IMR-90 (cell line): Measurements from ENCODE around the gene SH2D4B. TPM values are rescaled to one million over a fixed set of nuclear protein-coding genes. Genes with fewer than 3 reads are reported as not detected.

Experiments
- ATAC-seq: fragments of 200-7000 bp; cut with Tn5 transposase; 2 replicates; pipeline ENCODE4 v1.9.1; 2020; ENCODE audit warnings: low read depth, mild to moderate bottlenecking, moderate library complexity
- BruUV-seq: library from RNA; stranded (reverse); fragments of 400-500 nt; replicated peaks from 2 replicates; lab custom pipeline; 2021; lab: Mats Ljungman, UMichigan
- CTCF ChIA-PET: fragments of 300-600 bp; formaldehyde crosslinking; extraction: SDS; loops from one replicate; lab custom pipeline; 2021; ENCODE audit warnings: antibody characterized with exemption; lab: Yijun Ruan, JAX
- POLR2A ChIA-PET: fragments of 300-600 bp; sonication (Branson Sonifier 250); formaldehyde crosslinking; loops from one replicate; lab custom pipeline; 2022; ENCODE audit warnings: antibody characterized with exemption; ENCODE audit not compliant: unreplicated experiment; lab: Charles Lee
- DNase-seq: peaks from one replicate; pipeline ENCODE4 v3.0.0; 2013
- H2AFZ ChIP-seq: replicated peaks from 2 replicates; pipeline ENCODE3; 2013; ENCODE audit warnings: low read length, mild to moderate bottlenecking; ENCODE audit not compliant: poor library complexity
- H2AK5ac ChIP-seq: 2 replicates; pipeline ENCODE4 v1.6.1; 2013; ENCODE audit warnings: low read depth, low read length, inconsistent platforms
- H2AK9ac ChIP-seq: replicated peaks from 2 replicates; pipeline ENCODE3; 2013; ENCODE audit warnings: mild to moderate bottlenecking, low read depth, low read length, moderate library complexity; ENCODE audit not compliant: poor library complexity
- H2BK120ac ChIP-seq: 2 replicates; pipeline ENCODE4 v1.6.1; 2013; ENCODE audit warnings: low read depth, low read length, inconsistent platforms
- H2BK15ac ChIP-seq: 3 replicates; pipeline ENCODE4 v1.6.1; 2013; ENCODE audit warnings: low read depth, low read length, inconsistent platforms
- H2BK20ac ChIP-seq: 2 replicates; pipeline ENCODE4 v1.6.1; 2013; ENCODE audit warnings: low read depth, mild to moderate bottlenecking, inconsistent platforms, low read length, moderate library complexity
- H2BK5ac ChIP-seq: 2 replicates; pipeline ENCODE4 v1.6.1; 2013; ENCODE audit warnings: mild to moderate bottlenecking, low read depth, low read length, inconsistent platforms; ENCODE audit not compliant: poor library complexity, severe bottlenecking
- H3K14ac ChIP-seq: replicated peaks from 2 replicates; pipeline ENCODE4 v1.6.1; 2013; ENCODE audit warnings: low read depth, low read length, inconsistent platforms
- H3K18ac ChIP-seq: 2 replicates; pipeline ENCODE4 v1.6.1; 2013; ENCODE audit warnings: low read depth, low read length, control low read depth
- H3K23ac ChIP-seq: 2 replicates; pipeline ENCODE4 v1.6.1; 2013; ENCODE audit warnings: low read depth, low read length, inconsistent platforms
- H3K27ac ChIP-seq: 2 replicates; pipeline ENCODE4 v1.5.1; 2013; ENCODE audit warnings: mild to moderate bottlenecking, control low read depth, low read length; ENCODE audit not compliant: insufficient read depth
- H3K27me3 ChIP-seq: 2 replicates; pipeline ENCODE4 v1.6.1; 2013; ENCODE audit warnings: low read length; ENCODE audit not compliant: control insufficient read depth, insufficient read depth
- H3K36me3 ChIP-seq: 2 replicates; pipeline ENCODE4 v1.6.1; 2013; ENCODE audit warnings: low read length, mixed read lengths; ENCODE audit not compliant: control insufficient read depth, insufficient read depth
- H3K4ac ChIP-seq: 2 replicates; pipeline ENCODE4 v1.6.1; 2013; ENCODE audit warnings: low read depth, low read length, inconsistent platforms
- H3K4me1 ChIP-seq: 2 replicates; pipeline ENCODE4 v1.6.1; 2013; ENCODE audit warnings: low read length, mixed read lengths; ENCODE audit not compliant: control insufficient read depth, insufficient read depth
- H3K4me2 ChIP-seq: 2 replicates; pipeline ENCODE4 v1.6.1; 2013; ENCODE audit warnings: low read depth, mild to moderate bottlenecking, control low read depth, low read length, moderate library complexity
- H3K4me3 ChIP-seq: 2 replicates; pipeline ENCODE4 v1.5.1; 2013; ENCODE audit warnings: low read depth, mild to moderate bottlenecking, control low read depth, low read length, moderate library complexity; ENCODE audit not compliant: insufficient read depth
- H3K56ac ChIP-seq: 2 replicates; pipeline ENCODE4 v1.6.1; 2013; ENCODE audit warnings: low read length, inconsistent platforms; ENCODE audit not compliant: insufficient read depth; ENCODE audit errors: extremely low read depth
- H3K79me1 ChIP-seq, 2 experiments: 2 replicates each; pipeline ENCODE4 v1.6.1; 2013; ENCODE audit warnings: low read length in 2 of 2, inconsistent platforms in 1 of 2, low read depth in 1 of 2
- H3K9ac ChIP-seq: 2 replicates; pipeline ENCODE4 v1.6.1; 2013; ENCODE audit warnings: low read depth, low read length, control low read depth
- H3K9me1 ChIP-seq: 2 replicates; pipeline ENCODE4 v1.6.1; 2013; ENCODE audit warnings: low read length, inconsistent platforms; ENCODE audit not compliant: insufficient read depth
- H3K9me3 ChIP-seq: 2 replicates; pipeline ENCODE4 v1.6.1; 2013; ENCODE audit warnings: low read length; ENCODE audit not compliant: control insufficient read depth, insufficient read depth
- H4K20me1 ChIP-seq: 2 replicates; pipeline ENCODE4 v1.6.1; 2013; ENCODE audit warnings: low read length, inconsistent platforms; ENCODE audit not compliant: insufficient read depth
- H4K5ac ChIP-seq: 2 replicates; pipeline ENCODE4 v1.6.1; 2013; ENCODE audit warnings: mild to moderate bottlenecking, low read depth, low read length, control low read depth
- H4K8ac ChIP-seq, 2 experiments: 2 replicates each; pipeline ENCODE4 v1.6.1; 2013; ENCODE audit warnings: low read depth in 2 of 2, low read length in 2 of 2, control low read depth in 1 of 2, inconsistent platforms in 1 of 2
- H4K91ac ChIP-seq: 2 replicates; pipeline ENCODE4 v1.6.1; 2013; ENCODE audit warnings: low read depth, low read length, inconsistent platforms; ENCODE audit not compliant: insufficient read depth
- BHLHE40 ChIP-seq: fragments of 150-350 bp; IDR thresholded peaks from 2 replicates; pipeline ENCODE4 v1.6.1; 2016; ENCODE audit warnings: mild to moderate bottlenecking, low read depth, low read length
- CEBPB ChIP-seq: IDR thresholded peaks from 2 replicates; pipeline ENCODE4 v1.6.1; 2012; ENCODE audit warnings: low read depth, low read length, improper control_type of control experiment
- CHD1 ChIP-seq: IDR thresholded peaks from 2 replicates; pipeline ENCODE4 v1.6.1; 2012; ENCODE audit warnings: low read depth, low read length, improper control_type of control experiment
- FOS ChIP-seq: fragments of 150-350 bp; IDR thresholded peaks from 2 replicates; pipeline ENCODE4 v1.6.1; 2016; ENCODE audit warnings: low read depth, low read length
- MAFK ChIP-seq: IDR thresholded peaks from 2 replicates; pipeline ENCODE4 v1.6.1; 2012; ENCODE audit warnings: low read depth, low read length, improper control_type of control experiment
- MAZ ChIP-seq: IDR thresholded peaks from 2 replicates; pipeline ENCODE4 v1.6.1; 2012; ENCODE audit warnings: low read depth, mild to moderate bottlenecking, low read length, improper control_type of control experiment, moderate library complexity, borderline replicate concordance
- MXI1 ChIP-seq: IDR thresholded peaks from 2 replicates; pipeline ENCODE4 v1.6.1; 2012; ENCODE audit warnings: low read depth, mild to moderate bottlenecking, low read length, moderate library complexity, borderline replicate concordance
- NFE2L2 ChIP-seq: fragments of 150-350 bp; IDR thresholded peaks from 2 replicates; pipeline ENCODE4 v1.6.1; 2016; ENCODE audit warnings: low read depth, mild to moderate bottlenecking, low read length
- POLR2A ChIP-seq: IDR thresholded peaks from 2 replicates; pipeline ENCODE4 v1.6.1; 2012; ENCODE audit warnings: mild to moderate bottlenecking, low read depth, low read length
- RAD21 ChIP-seq: IDR thresholded peaks from 2 replicates; pipeline ENCODE4 v1.6.1; 2012; ENCODE audit warnings: low read length, improper control_type of control experiment
- RCOR1 ChIP-seq: IDR thresholded peaks from 2 replicates; pipeline ENCODE4 v1.6.1; 2012; ENCODE audit warnings: mild to moderate bottlenecking, low read length, improper control_type of control experiment; ENCODE audit not compliant: insufficient replicate concordance
- RFX5 ChIP-seq: IDR thresholded peaks from 2 replicates; pipeline ENCODE4 v1.8.0; 2012; ENCODE audit warnings: low read depth, mild to moderate bottlenecking, low read length, moderate library complexity
- SMC3 ChIP-seq: fragments of 150-350 bp; IDR thresholded peaks from 2 replicates; pipeline ENCODE4 v1.6.1; 2016; ENCODE audit warnings: low read depth, mild to moderate bottlenecking, antibody characterized with exemption, low read length, moderate library complexity
- WGBS, 2 experiments: methylation state at CpG; one replicate each; pipeline versions ENCODE4 v1.1.5 to v1.1.7; 2013; ENCODE audit warnings: missing lambda C conversion rate in 2 of 2; ENCODE audit not compliant: insufficient read length in 1 of 2; ENCODE audit errors: extremely low coverage in 2 of 2; 5-methylcytosine and 5-hydroxymethylcytosine counted together
- dilution Hi-C: fragments of 300-500 bp; cut with HindIII; formaldehyde crosslinking; loops from one replicate; pipeline ENCODE4 v1.14.3; 2018; ENCODE audit warnings: low sequenced_read_pairs; ENCODE audit not compliant: unreplicated experiment
- in situ Hi-C: fragments of 300-500 bp; cut with MboI; formaldehyde crosslinking; loops from 3 replicates; pipeline ENCODE4 v1.14.3; 2019; ENCODE audit warnings: low sequenced_read_pairs, inconsistent platforms, mixed read lengths
- intact Hi-C: fragments of 100-400 bp; cut with micrococcal nuclease; formaldehyde crosslinking; loops from 2 replicates; pipeline ENCODE4 v1.10.0; 2022
- polyA plus RNA-seq, 3 experiments: library from polyadenylated mRNA; depleted of rRNA; stranded (reverse); fragments of >200 nt; gene quantifications; 2 replicates each; pipeline ENCODE4 v1.2.3, GENCODE V29; 2012; ENCODE audit warnings: low replicate concordance in 1 of 3
- total RNA-seq: library from RNA; depleted of rRNA; stranded (reverse); fragments of >200 nt; gene quantifications from 2 replicates; pipeline ENCODE4 v1.2.3, GENCODE V29; 2012
- TF ChIP-seq, protein P1 (sequence below): fragments of 150-350 bp; IDR thresholded peaks from 2 replicates; pipeline ENCODE4 v1.6.1; 2017; ENCODE audit warnings: mild to moderate bottlenecking, antibody characterized with exemption, low read length, low read depth
- TF ChIP-seq, protein P2 (sequence below): fragments of 150-350 bp; IDR thresholded peaks from 2 replicates; pipeline ENCODE4 v1.6.1; 2016; ENCODE audit warnings: low read depth, mild to moderate bottlenecking, low read length, moderate library complexity, borderline replicate concordance

The SH2D4B gene
- total and polyA plus RNA-seq, 2 of the 4 experiments (the other 2 are of a cell fraction), result not detected

DNA sequence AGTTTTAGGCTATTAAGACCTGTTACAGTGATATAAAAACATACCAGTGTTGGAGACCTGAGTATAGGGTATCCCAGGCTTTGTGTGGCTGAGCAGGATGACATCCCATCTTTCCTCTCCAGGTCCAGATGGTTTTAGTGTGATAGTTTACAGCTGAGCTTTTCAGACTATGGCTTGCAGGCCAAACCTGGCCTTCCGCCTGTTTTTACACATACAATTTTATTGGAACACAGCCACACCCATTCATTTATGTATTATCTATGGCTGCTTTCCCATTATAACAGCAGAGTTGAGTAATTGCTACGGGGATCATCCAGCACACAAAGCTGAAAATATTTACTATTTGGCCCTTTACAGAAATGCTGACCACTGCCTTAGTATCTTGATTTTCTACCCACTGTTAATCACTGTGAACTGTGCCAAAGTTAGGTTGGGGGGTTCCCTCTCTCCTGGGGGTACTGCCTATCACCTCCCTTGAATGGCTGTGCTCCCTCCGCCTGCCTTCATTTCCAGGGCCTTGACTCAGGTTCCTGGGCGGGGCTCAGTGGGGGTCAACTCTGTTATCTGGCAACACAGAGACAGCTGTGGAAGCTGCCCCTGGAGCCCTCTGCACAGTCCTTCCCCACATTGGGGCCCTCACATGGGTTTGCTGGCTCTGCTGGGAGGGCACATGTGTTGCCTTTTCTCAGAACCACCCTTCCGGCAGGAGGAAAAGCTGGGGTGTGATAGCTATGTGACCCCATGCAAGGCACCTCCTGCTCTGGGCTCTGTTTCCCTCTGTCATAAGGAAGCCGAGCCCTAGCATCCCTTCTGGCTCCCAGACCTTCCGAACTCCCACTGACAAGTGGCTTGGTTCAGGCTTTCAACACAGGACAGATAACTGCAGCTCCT lies 40.3 kb upstream of the SH2D4B start:
- peak overlapping the region; percentile 84 for H3K4ac ChIP-seq
- peak overlapping the region; percentile 8 for H2BK120ac ChIP-seq
- no peak overlapping the region for H3K56ac ChIP-seq
- dilution Hi-C loops (no loop called here), in situ Hi-C loops (no loop called here), intact Hi-C loops (loop anchor here (5.0 kb wide), 1 partner anchor 35 kb away; no protein-coding TSS in a partner anchor)
- peaks cover 20 to 76% of the 10 kb centered on the region in 2 experiments for H3K79me1 ChIP-seq
- peak overlapping the region; percentile 64; the same call in 1 of the 3 replicates for H2BK15ac ChIP-seq
- H3K9me1 ChIP-seq, result peaks cover 48% of the 10 kb centered on the region
- H3K4me1 ChIP-seq, result peaks cover 36% of the 10 kb centered on the region
- peak overlapping the region; percentile 28 for H3K23ac ChIP-seq
- H3K4me2 ChIP-seq, result no peak overlapping the region; the same call in 1 of the 2 replicates
- no peak overlapping the region for H3K4me3 ChIP-seq
- no TSS peak for BruUV-seq
- peaks cover 11% of the 10 kb centered on the region for H4K20me1 ChIP-seq
- DNase-seq, result peak; percentile 72
- CTCF ChIA-PET, result interaction anchor here (1.0 to 1.4 kb wide), 2 partner anchors 52 to 53 kb away, joined by 4 to 5 read pairs; no protein-coding TSS in a partner anchor
- peak; percentile 8; the same call in 1 of the 2 replicates for ATAC-seq
- no peak overlapping the region for H3K9ac ChIP-seq
- peak overlapping the region; percentile 59; the same call in 1 of the 2 replicates for H2BK20ac ChIP-seq
- peak overlapping the region; percentile 36; the same call in 1 of the 2 replicates for H3K27ac ChIP-seq
- H4K91ac ChIP-seq, result peak overlapping the region; percentile 53; the same call in 1 of the 2 replicates
- peak overlapping the region; percentile 4; the same call in 1 of the 2 replicates for H3K14ac ChIP-seq
- H3K18ac ChIP-seq, result no peak overlapping the region; the same call in 1 of the 2 replicates
- peak overlapping the region; percentile 23 for H2AK5ac ChIP-seq
- no peaks in the 10 kb centered on the region for H3K9me3 ChIP-seq
- WGBS, 2 experiments, result 100% methylated on average over 2 of the region's 7 CpGs; no CpG with 5 or more reads in 1 of the 2 experiments
- no peak overlapping the region for H2AFZ ChIP-seq
- peak overlapping the region; percentile 14 for H2BK5ac ChIP-seq
- H3K36me3 ChIP-seq, result 0 out of 2 replicates have a peak, but pooled peaks cover 4% of the 10 kb centered on the region
- peak overlapping the region; percentile 54 to 87; a peak in 1 of 4 replicates for H4K8ac ChIP-seq
- no peak overlapping the region for H4K5ac ChIP-seq
- POLR2A ChIA-PET, result interaction anchor here (0.6 kb wide), 1 partner anchor 13 kb away, joined by 5 read pairs; no protein-coding TSS in a partner anchor
- peak overlapping the region; percentile 60 for H2AK9ac ChIP-seq
- no peaks in the 10 kb centered on the region for H3K27me3 ChIP-seq
- TF ChIP-seq FOS (no peak), RFX5 (no peak), NFE2L2 (no peak), SMC3 (no peak), RCOR1 (no peak), MXI1 (no peak), BHLHE40 (no peak), CEBPB (no peak), MAFK (no peak), MAZ (no peak), RAD21 (no peak), POLR2A (no peak), CHD1 (no peak)
- TF ChIP-seq, protein P1, sequence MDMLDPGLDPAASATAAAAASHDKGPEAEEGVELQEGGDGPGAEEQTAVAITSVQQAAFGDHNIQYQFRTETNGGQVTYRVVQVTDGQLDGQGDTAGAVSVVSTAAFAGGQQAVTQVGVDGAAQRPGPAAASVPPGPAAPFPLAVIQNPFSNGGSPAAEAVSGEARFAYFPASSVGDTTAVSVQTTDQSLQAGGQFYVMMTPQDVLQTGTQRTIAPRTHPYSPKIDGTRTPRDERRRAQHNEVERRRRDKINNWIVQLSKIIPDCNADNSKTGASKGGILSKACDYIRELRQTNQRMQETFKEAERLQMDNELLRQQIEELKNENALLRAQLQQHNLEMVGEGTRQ, result no peak
- TF ChIP-seq, protein P2, sequence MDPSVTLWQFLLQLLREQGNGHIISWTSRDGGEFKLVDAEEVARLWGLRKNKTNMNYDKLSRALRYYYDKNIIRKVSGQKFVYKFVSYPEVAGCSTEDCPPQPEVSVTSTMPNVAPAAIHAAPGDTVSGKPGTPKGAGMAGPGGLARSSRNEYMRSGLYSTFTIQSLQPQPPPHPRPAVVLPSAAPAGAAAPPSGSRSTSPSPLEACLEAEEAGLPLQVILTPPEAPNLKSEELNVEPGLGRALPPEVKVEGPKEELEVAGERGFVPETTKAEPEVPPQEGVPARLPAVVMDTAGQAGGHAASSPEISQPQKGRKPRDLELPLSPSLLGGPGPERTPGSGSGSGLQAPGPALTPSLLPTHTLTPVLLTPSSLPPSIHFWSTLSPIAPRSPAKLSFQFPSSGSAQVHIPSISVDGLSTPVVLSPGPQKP, result no peak
